MM.1S (cell line): Measurements from ENCODE around the gene FOSL1.

Source experiments
- CTCF ChIP-seq: fragments of 300-600 bp; sonication (generic); IDR thresholded peaks from 2 replicates; pipeline ENCODE4 v1.5.1; 2016; ENCODE audit warnings: antibody characterized with exemption, low read length, mixed read lengths
- EZH2 ChIP-seq: fragments of 300-600 bp; sonication (generic); optimal IDR thresholded peaks from 2 replicates; pipeline ENCODE3; 2017; ENCODE audit warnings: low read depth, mild to moderate bottlenecking, antibody characterized with exemption, low read length, mixed read lengths

- TF ChIP-seq CTCF (no peak), EZH2 (no peak)
These were observed 45.0 kb downstream of the FOSL1 start for GRCh38 chr11:65854852-65855837.
